Trophoblast cell (in vitro differentiated cells and primary cell): ENCODE results near the gene RNMT.

Experiments used
- DNase-seq, 2 donors: peaks; one replicate each; pipeline ENCODE4 v3.0.0-alpha.2; 2016
- H2AFZ ChIP-seq: 2 replicates; pipeline ENCODE4 v1.6.1; 2013; ENCODE audit warnings: low read length, moderate library complexity, mild to moderate bottlenecking; ENCODE audit not compliant: insufficient read depth, poor library complexity
- H2AK5ac ChIP-seq: 2 replicates; pipeline ENCODE4 v1.6.1; 2013; ENCODE audit warnings: mild to moderate bottlenecking, low read length
- H2BK120ac ChIP-seq: 2 replicates; pipeline ENCODE4 v1.6.1; 2013; ENCODE audit warnings: low read length, mild to moderate bottlenecking, moderate library complexity; ENCODE audit not compliant: insufficient read depth, poor library complexity
- H2BK12ac ChIP-seq: 2 replicates; pipeline ENCODE4 v1.6.1; 2013; ENCODE audit warnings: mild to moderate bottlenecking, low read length, moderate library complexity
- H2BK5ac ChIP-seq: 2 replicates; pipeline ENCODE4 v1.6.1; 2013; ENCODE audit warnings: low read length, low read depth, moderate library complexity, mild to moderate bottlenecking; ENCODE audit not compliant: poor library complexity
- H3K14ac ChIP-seq: 2 replicates; pipeline ENCODE4 v1.6.1; 2013; ENCODE audit warnings: mild to moderate bottlenecking, low read length
- H3K18ac ChIP-seq: 2 replicates; pipeline ENCODE4 v1.6.1; 2013; ENCODE audit warnings: mild to moderate bottlenecking, low read length
- H3K23ac ChIP-seq: 2 replicates; pipeline ENCODE4 v1.6.1; 2013; ENCODE audit warnings: low read length
- H3K27ac ChIP-seq: 2 replicates; pipeline ENCODE4 v1.5.1; 2013; ENCODE audit warnings: low read depth, mild to moderate bottlenecking, inconsistent platforms, low read length, moderate library complexity
- H3K27me3 ChIP-seq: 2 replicates; pipeline ENCODE4 v1.6.1; 2013; ENCODE audit warnings: inconsistent platforms, mild to moderate bottlenecking, low read length, moderate library complexity; ENCODE audit not compliant: insufficient read depth
- H3K36me3 ChIP-seq, 2 experiments: 1 replicate in 1 of 2; 2 replicates in 1 of 2; pipeline ENCODE4 v1.6.1; 2013; ENCODE audit warnings: low read length in 2 of 2, mild to moderate bottlenecking in 2 of 2, moderate library complexity in 1 of 2; ENCODE audit not compliant: insufficient read depth in 2 of 2, control insufficient read depth in 1 of 2
- H3K4ac ChIP-seq: 2 replicates; pipeline ENCODE4 v1.6.1; 2013; ENCODE audit warnings: low read depth, mild to moderate bottlenecking, low read length, moderate library complexity
- H3K4me1 ChIP-seq, 2 experiments: 1 replicate in 1 of 2; 2 replicates in 1 of 2; pipeline ENCODE4 v1.6.1; 2013; ENCODE audit warnings: low read length in 2 of 2, mild to moderate bottlenecking in 2 of 2, moderate library complexity in 1 of 2; ENCODE audit not compliant: insufficient read depth in 2 of 2, control insufficient read depth in 1 of 2
- H3K4me2 ChIP-seq: 2 replicates; pipeline ENCODE4 v1.6.1; 2013; ENCODE audit warnings: inconsistent platforms, mild to moderate bottlenecking, low read length, moderate library complexity
- H3K4me3 ChIP-seq: 2 replicates; pipeline ENCODE4 v1.5.1; 2013; ENCODE audit warnings: mild to moderate bottlenecking, low read depth, low read length, inconsistent platforms
- H3K79me1 ChIP-seq: one replicate; pipeline ENCODE4 v1.6.1; 2013; ENCODE audit warnings: low read length
- H3K79me2 ChIP-seq: 2 replicates; pipeline ENCODE4 v1.6.1; 2013; ENCODE audit warnings: low read length, mild to moderate bottlenecking; ENCODE audit not compliant: control insufficient read depth, insufficient read depth, poor library complexity
- H3K9ac ChIP-seq: 2 replicates; pipeline ENCODE4 v1.6.1; 2013; ENCODE audit warnings: mild to moderate bottlenecking, low read length
- H3K9me3 ChIP-seq: 2 replicates; pipeline ENCODE4 v1.6.1; 2013; ENCODE audit warnings: low read depth, mild to moderate bottlenecking, control low read depth, inconsistent platforms, low read length; ENCODE audit not compliant: insufficient read depth
- H4K12ac ChIP-seq: 2 replicates; pipeline ENCODE4 v1.6.1; 2013; ENCODE audit warnings: low read depth, mild to moderate bottlenecking, low read length, moderate library complexity
- H4K8ac ChIP-seq: 2 replicates; pipeline ENCODE4 v1.6.1; 2013; ENCODE audit warnings: low read depth, mild to moderate bottlenecking, low read length, moderate library complexity
- H4K91ac ChIP-seq: one replicate; pipeline ENCODE4 v1.6.1; 2013; ENCODE audit warnings: low read depth, mild to moderate bottlenecking, low read length, moderate library complexity
- WGBS: extraction: QIAGEN DNeasy Blood & Tissue Kit; methylation state at CpG from one replicate; pipeline ENCODE4 v1.1.7; 2013; ENCODE audit warnings: missing lambda C conversion rate; ENCODE audit not compliant: insufficient read length, insufficient coverage; ENCODE audit errors: extremely low coverage; 5-methylcytosine and 5-hydroxymethylcytosine counted together

The RNMT gene

GRCh38 chr18:13712400-13713131 is 13.9 kb upstream of the RNMT start:
- Histone ChIP-seq H2AFZ (no peak overlapping the region), H3K79me2 (peaks cover 2% of the 10 kb centered on the region), H3K23ac (no peak overlapping the region), H2BK12ac (no peak overlapping the region), H3K18ac (no peak overlapping the region), H4K12ac (no peak overlapping the region), H3K4ac (no peak overlapping the region), H4K8ac (no peak overlapping the region), H4K91ac (no peak overlapping the region), H3K4me3 (no peak overlapping the region), H3K36me3 (no peaks in the 10 kb centered on the region), H3K27me3 (no peaks in the 10 kb centered on the region), H3K4me2 (no peak overlapping the region), H3K9ac (no peak overlapping the region), H2AK5ac (no peak overlapping the region), H3K27ac (no peak overlapping the region), H3K4me1 (no peaks in the 10 kb centered on the region), H3K79me1 (no peaks in the 10 kb centered on the region), H2BK120ac (no peak overlapping the region), H3K9me3 (no peaks in the 10 kb centered on the region), H2BK5ac (no peak overlapping the region), H3K14ac (no peak overlapping the region)
- WGBS: no CpG with 5 or more reads among the region's 8 CpGs
- no peak for DNase-seq

GRCh38 chr18:13713455-13714055 is 12.9 kb upstream of the RNMT start:
- Histone ChIP-seq H3K36me3 (no peaks in the 10 kb centered on the region), H2BK12ac (no peak overlapping the region), H3K79me2 (peaks cover 2% of the 10 kb centered on the region), H4K12ac (no peak overlapping the region), H3K27me3 (no peaks in the 10 kb centered on the region), H2BK5ac (no peak overlapping the region), H4K8ac (no peak overlapping the region), H3K18ac (no peak overlapping the region), H3K4me2 (no peak overlapping the region), H2BK120ac (no peak overlapping the region), H2AK5ac (no peak overlapping the region), H3K4ac (no peak overlapping the region), H3K4me3 (no peak overlapping the region), H3K14ac (no peak overlapping the region), H2AFZ (no peak overlapping the region), H3K9me3 (no peaks in the 10 kb centered on the region), H3K23ac (no peak overlapping the region), H3K79me1 (no peaks in the 10 kb centered on the region), H3K4me1 (no peaks in the 10 kb centered on the region), H4K91ac (no peak overlapping the region), H3K9ac (no peak overlapping the region), H3K27ac (no peak overlapping the region)
- no CpG with 5 or more reads among the region's 8 CpGs for WGBS
- DNase-seq: no peak

- no peaks in the 10 kb centered on the region for H3K4me1 ChIP-seq
- no peaks in the 10 kb centered on the region for H3K36me3 ChIP-seq
- H2BK120ac ChIP-seq: no peak overlapping the region
- H3K18ac ChIP-seq: no peak overlapping the region
- H2BK5ac ChIP-seq: no peak overlapping the region
- no peak overlapping the region for H4K12ac ChIP-seq
- no peak overlapping the region for H3K4me3 ChIP-seq
- no peak overlapping the region for H4K8ac ChIP-seq
- no peak overlapping the region for H3K4me2 ChIP-seq
- H2AK5ac ChIP-seq: no peak overlapping the region
- no peak overlapping the region for H3K9ac ChIP-seq
- no peak overlapping the region for H3K23ac ChIP-seq
- no CpG with 5 or more reads among the region's 2 CpGs for WGBS
- H3K27me3 ChIP-seq: no peaks in the 10 kb centered on the region
- no peak overlapping the region for H3K4ac ChIP-seq
- no peak overlapping the region for H2AFZ ChIP-seq
- H3K27ac ChIP-seq: no peak overlapping the region
- no peak for DNase-seq
- no peak overlapping the region for H4K91ac ChIP-seq
- H3K79me1 ChIP-seq: no peaks in the 10 kb centered on the region
- H3K14ac ChIP-seq: no peak overlapping the region
- H3K79me2 ChIP-seq: peaks cover 2% of the 10 kb centered on the region
- no peak overlapping the region for H2BK12ac ChIP-seq
- H3K9me3 ChIP-seq: no peaks in the 10 kb centered on the region
Observed at GRCh38 chr18:13715330-13715729, 11.1 kb upstream of the RNMT start.

- no peaks in the 10 kb centered on the region for H3K36me3 ChIP-seq
- no peak overlapping the region for H3K9ac ChIP-seq
- no peaks in the 10 kb centered on the region for H3K9me3 ChIP-seq
- H4K91ac ChIP-seq: no peak overlapping the region
- no peak overlapping the region for H2AFZ ChIP-seq
- no peak overlapping the region for H4K12ac ChIP-seq
- H3K27ac ChIP-seq: no peak overlapping the region
- H3K4me3 ChIP-seq: no peak overlapping the region
- H3K4ac ChIP-seq: no peak overlapping the region
- H2BK120ac ChIP-seq: no peak overlapping the region
- no peak overlapping the region for H3K14ac ChIP-seq
- no CpG with 5 or more reads among the region's 4 CpGs for WGBS
- H3K18ac ChIP-seq: no peak overlapping the region
- H4K8ac ChIP-seq: no peak overlapping the region
- DNase-seq: no peak
- H3K79me2 ChIP-seq: peaks cover 2% of the 10 kb centered on the region
- H2AK5ac ChIP-seq: no peak overlapping the region
- no peak overlapping the region for H2BK5ac ChIP-seq
- H3K23ac ChIP-seq: no peak overlapping the region
- no peaks in the 10 kb centered on the region for H3K79me1 ChIP-seq
- H3K27me3 ChIP-seq: no peaks in the 10 kb centered on the region
- H2BK12ac ChIP-seq: no peak overlapping the region
- H3K4me1 ChIP-seq: no peaks in the 10 kb centered on the region
- no peak overlapping the region for H3K4me2 ChIP-seq
Observed at GRCh38 chr18:13716916-13717315, 9.6 kb upstream of the RNMT start.
